OCI-LY7 (cell line): ENCODE data around the gene S100A3. TPM values are rescaled to one million over a fixed set of nuclear protein-coding genes. Genes with fewer than 3 reads are reported as not detected.

Experiments
- BruUV-seq: library from RNA; stranded (reverse); fragments of 400-500 nt; replicated peaks from 2 replicates; lab custom pipeline; 2021; lab: Mats Ljungman, UMichigan
- CTCF ChIA-PET: fragments of 300-600 bp; sonication (Branson Sonifier 250); formaldehyde crosslinking; loops from one replicate; lab custom pipeline; 2022; ENCODE audit warnings: antibody characterized with exemption; ENCODE audit not compliant: unreplicated experiment; lab: Charles Lee
- POLR2A ChIA-PET: fragments of 300-600 bp; sonication (Branson Sonifier 250); formaldehyde crosslinking; loops from one replicate; lab custom pipeline; 2022; ENCODE audit warnings: antibody characterized with exemption; lab: Charles Lee
- DNase-seq: peaks from one replicate; pipeline ENCODE4 v3.0.0-alpha.2; 2015; ENCODE audit warnings: low spot score
- H2AFZ ChIP-seq: fragments of 200-600 bp; sonication (generic), shearing (Covaris generic); 2 replicates; pipeline ENCODE4 v1.6.1; 2014; ENCODE audit warnings: mild to moderate bottlenecking, antibody characterized with exemption, low read length, moderate library complexity
- H3K27ac ChIP-seq: fragments of 200-600 bp; sonication (generic); 2 replicates; pipeline ENCODE4 v1.5.1; 2014; ENCODE audit warnings: mixed run types, low read depth, mild to moderate bottlenecking, moderate library complexity, low read length, inconsistent platforms; ENCODE audit not compliant: poor library complexity, severe bottlenecking
- H3K36me3 ChIP-seq: fragments of 200-600 bp; sonication (generic); 2 replicates; pipeline ENCODE4 v1.6.1; 2014; ENCODE audit warnings: mild to moderate bottlenecking, antibody characterized with exemption, low read length, moderate library complexity, mixed read lengths; ENCODE audit not compliant: insufficient read depth
- H3K4me1 ChIP-seq: fragments of 200-600 bp; sonication (generic); 2 replicates; pipeline ENCODE4 v1.5.1; 2014; ENCODE audit warnings: mild to moderate bottlenecking, low read length; ENCODE audit not compliant: insufficient read depth, poor library complexity, severe bottlenecking
- H3K4me2 ChIP-seq: fragments of 200-600 bp; sonication (generic); 2 replicates; pipeline ENCODE4 v1.6.1; 2014; ENCODE audit warnings: mild to moderate bottlenecking, low read length
- H3K4me3 ChIP-seq: fragments of 200-600 bp; sonication (generic); 2 replicates; pipeline ENCODE4 v1.5.1; 2014; ENCODE audit warnings: mild to moderate bottlenecking, low read depth, low read length; ENCODE audit not compliant: poor library complexity, severe bottlenecking
- H3K79me2 ChIP-seq: fragments of 200-600 bp; sonication (generic); 2 replicates; pipeline ENCODE4 v1.6.1; 2016; ENCODE audit warnings: low read depth, mild to moderate bottlenecking, low read length, moderate library complexity, mixed read lengths; ENCODE audit not compliant: insufficient read depth
- H3K9me2 ChIP-seq: fragments of 200-600 bp; sonication (generic); 2 replicates; pipeline ENCODE4 v1.6.1; 2016; ENCODE audit warnings: mild to moderate bottlenecking, low read length, mixed read lengths; ENCODE audit not compliant: insufficient read depth
- H3K9me3 ChIP-seq: fragments of 200-600 bp; sonication (generic); 2 replicates; pipeline ENCODE4 v1.6.1; 2014; ENCODE audit warnings: mild to moderate bottlenecking, mixed run types, low read length, mixed read lengths
- H4K20me1 ChIP-seq: fragments of 200-600 bp; sonication (generic); 2 replicates; pipeline ENCODE4 v1.6.1; 2014; ENCODE audit warnings: mild to moderate bottlenecking, antibody characterized with exemption, low read length, moderate library complexity, mixed read lengths; ENCODE audit not compliant: insufficient read depth
- CTCF ChIP-seq: fragments of 200-600 bp; sonication (generic); conservative IDR thresholded peaks from 2 replicates; pipeline ENCODE4 v1.5.1; 2014; ENCODE audit warnings: mild to moderate bottlenecking, antibody characterized with exemption, low read length, moderate library complexity, mixed read lengths
- EZH2phosphoT487 ChIP-seq: fragments of 200-600 bp; sonication (generic); IDR thresholded peaks from 2 replicates; pipeline ENCODE4 v1.6.1; 2018; ENCODE audit warnings: low read depth, borderline replicate concordance, mild to moderate bottlenecking, mixed run types, antibody characterized with exemption, low read length, moderate library complexity, mixed read lengths
- intact Hi-C: fragments of 100-400 bp; cut with micrococcal nuclease; formaldehyde crosslinking; loops from one replicate; pipeline ENCODE4 v1.10.0; 2022; ENCODE audit not compliant: unreplicated experiment
- total RNA-seq, 2 experiments: library from RNA; depleted of rRNA in 1 of 2; stranded (reverse); fragments of >200 nt in 1 of 2; shearing (Covaris generic) in 1 of 2; gene quantifications; 2 replicates each; pipeline ENCODE4 v1.2.3, GENCODE V29; 2014 to 2022

The S100A3 gene
- total RNA-seq, 2 experiments from 2014 or later = not detected

GRCh38 chr1:153535242-153536011, 13.6 kb downstream of the S100A3 start, which contains the start of gene S100A6:
S100A6 (minus strand) TSS chr1:153535991; CDS start chr1:153535339, 652 bp downstream.
- Histone ChIP-seq H3K4me1 (no peaks in the 10 kb centered on the region), H2AFZ (no peak within 1 kb of the TSS), H3K4me2 (peak within 1 kb of the TSS; percentile 48; the same call in 1 of the 2 replicates), H4K20me1 (no peaks in the 10 kb centered on the region), H3K9me2 (no peaks in the 10 kb centered on the region), H3K4me3 (no peak within 1 kb of the TSS), H3K36me3 (no peaks in the 10 kb centered on the region), H3K79me2 (no peaks in the 10 kb centered on the region), H3K27ac (no peak within 1 kb of the TSS), H3K9me3 (no peaks in the 10 kb centered on the region)
- BruUV-seq = no TSS peak
- intact Hi-C loops = no loop called here
- TF ChIP-seq CTCF (no peak), EZH2phosphoT487 (no peak)
- ChIA-PET POLR2A (no interaction called here), CTCF (no interaction called here)
- no peak for DNase-seq

- Histone ChIP-seq H3K79me2 (no peaks in the 10 kb centered on the region), H3K4me2 (no peak overlapping the region), H3K4me3 (no peak overlapping the region), H2AFZ (no peak overlapping the region), H3K9me2 (no peaks in the 10 kb centered on the region), H3K4me1 (no peaks in the 10 kb centered on the region), H3K9me3 (no peaks in the 10 kb centered on the region), H3K27ac (no peak overlapping the region), H4K20me1 (no peaks in the 10 kb centered on the region), H3K36me3 (no peaks in the 10 kb centered on the region)
- intact Hi-C loops = no loop called here
- ChIA-PET POLR2A (no interaction called here), CTCF (no interaction called here)
- BruUV-seq = no TSS peak
- no peak for DNase-seq
- TF ChIP-seq CTCF (no peak), EZH2phosphoT487 (no peak)
These were observed 14.2 kb downstream of the S100A3 start for GRCh38 chr1:153534925-153535241.

- no peaks in the 10 kb centered on the region for H3K4me1 ChIP-seq
- H2AFZ ChIP-seq = no peak overlapping the region
- no TSS peak for BruUV-seq
- no peaks in the 10 kb centered on the region for H3K79me2 ChIP-seq
- H3K9me2 ChIP-seq = no peaks in the 10 kb centered on the region
- POLR2A ChIA-PET = no interaction called here
- H3K9me3 ChIP-seq = no peaks in the 10 kb centered on the region
- CTCF ChIA-PET = no interaction called here
- no peaks in the 10 kb centered on the region for H3K36me3 ChIP-seq
- DNase-seq = no peak
- no peak overlapping the region for H3K27ac ChIP-seq
- H3K4me2 ChIP-seq = no peak overlapping the region
- TF ChIP-seq EZH2phosphoT487 (no peak), CTCF (no peak)
- H3K4me3 ChIP-seq = no peak overlapping the region
- no peaks in the 10 kb centered on the region for H4K20me1 ChIP-seq
- intact Hi-C loops = no loop called here
These were observed 14.7 kb downstream of the S100A3 start for GRCh38 chr1:153534226-153534924.
